Measurements from ENCODE around the gene CREB3. TPM values are rescaled to one million over a fixed set of nuclear protein-coding genes. Genes with fewer than 3 reads are reported as not detected.
A peak's percentile ranks its signal among the peaks of the same experiment; 100 is the strongest.

The CREB3 gene
- total RNA-seq, 1 experiment from 2014 or later, result 21.1 TPM

GRCh38 chr9:35728041-35728971 lies 4.2 kb upstream of the CREB3 start:
- Histone ChIP-seq H3K4me1 (peaks cover 20% of the 10 kb centered on the region), H3K9me3 (replicated peaks) (no peaks in the 10 kb centered on the region), H3K27ac (no peak overlapping the region), H3K36me3 (peaks cover 25% of the 10 kb centered on the region; the same call in 1 of the 2 replicates), H3K4me3 (no peak overlapping the region), H3K27me3 (no peaks in the 10 kb centered on the region)
- no peak for DNase-seq

GRCh38 chr9:35729101-35729500 lies 3.4 kb upstream of the CREB3 start:
- H3K4me1 ChIP-seq, result peaks cover 25% of the 10 kb centered on the region

GRCh38 chr9:35729700-35730485 lies 2.6 kb upstream of the CREB3 start:
- no peaks in the 10 kb centered on the region for H3K27me3 ChIP-seq
- H3K4me1 ChIP-seq, result peaks cover 25% of the 10 kb centered on the region
- H3K27ac ChIP-seq, result no peak overlapping the region
- no peaks in the 10 kb centered on the region for H3K9me3 ChIP-seq (replicated peaks)
- H3K36me3 ChIP-seq, result peaks cover 15% of the 10 kb centered on the region
- no peak overlapping the region for H3K4me3 ChIP-seq
- peak; percentile 52 to 70 for DNase-seq

More at GRCh38 chr9:35729101-35729500, 3.4 kb upstream of the CREB3 start:
- H3K9me3 ChIP-seq (replicated peaks), result no peaks in the 10 kb centered on the region
- no peak for DNase-seq
- no peak overlapping the region for H3K4me3 ChIP-seq
- no peaks in the 10 kb centered on the region for H3K27me3 ChIP-seq
- no peak overlapping the region for H3K27ac ChIP-seq
- H3K36me3 ChIP-seq, result peaks cover 17% of the 10 kb centered on the region; the same call in 1 of the 2 replicates

- no peaks in the 10 kb centered on the region for H3K9me3 ChIP-seq (replicated peaks)
- H3K4me1 ChIP-seq, result peaks cover 25% of the 10 kb centered on the region
- no peak overlapping the region for H3K4me3 ChIP-seq
- peaks cover 15% of the 10 kb centered on the region for H3K36me3 ChIP-seq
- no peak overlapping the region for H3K27ac ChIP-seq
- H3K27me3 ChIP-seq, result no peaks in the 10 kb centered on the region
- no peak for DNase-seq
These were observed 2.0 kb upstream of the CREB3 start for GRCh38 chr9:35730486-35730854.

- peak; percentile 34 to 40 for DNase-seq
- Histone ChIP-seq H3K4me3 (peak overlapping the region; percentile 68), H3K27ac (peak overlapping the region; percentile 38), H3K36me3 (peaks cover 25% of the 10 kb centered on the region), H3K9me3 (replicated peaks) (no peaks in the 10 kb centered on the region), H3K27me3 (no peaks in the 10 kb centered on the region), H3K4me1 (peaks cover 25% of the 10 kb centered on the region)
These were observed 866 bp upstream of the CREB3 start for GRCh38 chr9:35731415-35732184.

GRCh38 chr9:35732800-35733541 lies 505 bp downstream of the CREB3 start:
- Histone ChIP-seq H3K4me3 (peak overlapping the region; percentile 68), H3K27ac (peak overlapping the region; percentile 38), H3K27me3 (no peaks in the 10 kb centered on the region), H3K4me1 (peaks cover 32% of the 10 kb centered on the region), H3K9me3 (replicated peaks) (no peaks in the 10 kb centered on the region), H3K36me3 (peaks cover 36% of the 10 kb centered on the region)
- DNase-seq, result peak; percentile 43 to 66

GRCh38 chr9:35734096-35734495 lies 1.6 kb downstream of the CREB3 start:
- Histone ChIP-seq H3K4me3 (no peak overlapping the region), H3K4me1 (peaks cover 35% of the 10 kb centered on the region)
- no peak for DNase-seq

GRCh38 chr9:35736201-35736633 lies 3.8 kb downstream of the CREB3 start:
- peaks cover 58% of the 10 kb centered on the region for H3K36me3 ChIP-seq
- H3K4me3 ChIP-seq, result no peak overlapping the region
- no peak overlapping the region for H3K27ac ChIP-seq
- no peaks in the 10 kb centered on the region for H3K9me3 ChIP-seq (replicated peaks)
- DNase-seq, result peak; percentile 72 to 80
- no peaks in the 10 kb centered on the region for H3K27me3 ChIP-seq
- peaks cover 21% of the 10 kb centered on the region for H3K4me1 ChIP-seq

More at GRCh38 chr9:35734096-35734495, 1.6 kb downstream of the CREB3 start:
- H3K9me3 ChIP-seq (replicated peaks), result no peaks in the 10 kb centered on the region
- no peak overlapping the region for H3K27ac ChIP-seq
- no peaks in the 10 kb centered on the region for H3K27me3 ChIP-seq
- H3K36me3 ChIP-seq, result peaks cover 39% of the 10 kb centered on the region

- H3K4me3 ChIP-seq, result no peak overlapping the region
- H3K27ac ChIP-seq, result no peak overlapping the region
- H3K9me3 ChIP-seq (replicated peaks), result no peaks in the 10 kb centered on the region
- no peaks in the 10 kb centered on the region for H3K27me3 ChIP-seq
- DNase-seq, result no peak
- H3K4me1 ChIP-seq, result peaks cover 21% of the 10 kb centered on the region
- peaks cover 61% of the 10 kb centered on the region for H3K36me3 ChIP-seq
These were observed 4.7 kb downstream of the CREB3 start for GRCh38 chr9:35737143-35737542.

GRCh38 chr9:35738186-35738585 lies 5.7 kb downstream of the CREB3 start:
- H3K27ac ChIP-seq, result peak overlapping the region; percentile 54
- peaks cover 68% of the 10 kb centered on the region for H3K36me3 ChIP-seq
- peak; percentile 74 to 81 for DNase-seq
- H3K4me1 ChIP-seq, result peaks cover 20% of the 10 kb centered on the region
- no peaks in the 10 kb centered on the region for H3K27me3 ChIP-seq
- H3K4me3 ChIP-seq, result no peak overlapping the region
- H3K9me3 ChIP-seq (replicated peaks), result no peaks in the 10 kb centered on the region

- H3K4me1 ChIP-seq, result peaks cover 13% of the 10 kb centered on the region
- H3K9me3 ChIP-seq (replicated peaks), result no peaks in the 10 kb centered on the region
- H3K4me3 ChIP-seq, result no peak overlapping the region
These were observed 6.5 kb downstream of the CREB3 start for GRCh38 chr9:35738924-35739323.

GRCh38 chr9:35740243-35740642 lies 7.8 kb downstream of the CREB3 start:
- DNase-seq, result no peak
- Histone ChIP-seq H3K4me1 (peaks cover 13% of the 10 kb centered on the region), H3K4me3 (no peak overlapping the region), H3K36me3 (peaks cover 71% of the 10 kb centered on the region), H3K27me3 (no peaks in the 10 kb centered on the region), H3K27ac (no peak overlapping the region), H3K9me3 (replicated peaks) (no peaks in the 10 kb centered on the region)

More at GRCh38 chr9:35738924-35739323, 6.5 kb downstream of the CREB3 start:
- no peak for DNase-seq
- Histone ChIP-seq H3K27me3 (no peaks in the 10 kb centered on the region), H3K36me3 (peaks cover 73% of the 10 kb centered on the region), H3K27ac (peak overlapping the region; percentile 54; the same call in 1 of the 2 replicates)

- no peak overlapping the region for H3K27ac ChIP-seq
- H3K36me3 ChIP-seq, result peaks cover 56% of the 10 kb centered on the region
- peaks cover 14% of the 10 kb centered on the region for H3K4me1 ChIP-seq
- no peaks in the 10 kb centered on the region for H3K27me3 ChIP-seq
- H3K9me3 ChIP-seq (replicated peaks), result no peaks in the 10 kb centered on the region
- DNase-seq, result no peak
- no peak overlapping the region for H3K4me3 ChIP-seq
These were observed 9.3 kb downstream of the CREB3 start for GRCh38 chr9:35741740-35742139.

- Histone ChIP-seq H3K27ac (no peak overlapping the region), H3K27me3 (no peaks in the 10 kb centered on the region), H3K36me3 (peaks cover 45% of the 10 kb centered on the region), H3K4me1 (peaks cover 13% of the 10 kb centered on the region), H3K4me3 (no peak overlapping the region), H3K9me3 (replicated peaks) (no peaks in the 10 kb centered on the region)
- no peak for DNase-seq
These were observed 11.0 kb downstream of the CREB3 start for GRCh38 chr9:35743452-35743851.

Measured in SJCRH30 (cell line).